HepG2 (cell line): ENCODE data around the gene ZNF467. TPM values are rescaled to one million over a fixed set of nuclear protein-coding genes. Genes with fewer than 3 reads are reported as not detected.

Experiments used
- ATAC-seq: fragments of 200-7000 bp; cut with Tn5 transposase; 3 replicates; pipeline ENCODE4 v1.9.1; 2020; ENCODE audit warnings: mild to moderate bottlenecking, moderate library complexity
- BruUV-seq: library from RNA; stranded (reverse); fragments of 400-500 nt; replicated peaks from 2 replicates; lab custom pipeline; 2021; lab: Mats Ljungman, UMichigan
- CTCF ChIA-PET: fragments of 300-600 bp; formaldehyde crosslinking; extraction: SDS; loops from one replicate; lab custom pipeline; 2021; ENCODE audit warnings: low total read pairs, inconsistent platforms, low intra/inter-chr PET ratio; lab: Yijun Ruan, JAX
- POLR2A ChIA-PET: fragments of 350-600 bp; sonication (Branson Sonifier 250); formaldehyde crosslinking; loops from one replicate; lab custom pipeline; 2020; ENCODE audit warnings: antibody characterized with exemption, inconsistent platforms; lab: Yijun Ruan, JAX
- DNase-seq: peaks from one replicate; pipeline ENCODE4 v3.0.0-alpha.2; 2015; ENCODE audit warnings: low spot score
- FAIRE-seq: peaks from 3 replicates; lab custom pipeline; 2011; peaks lifted over from hg19 to GRCh38; lab: Jason Lieb, UNC
- H2AFZ ChIP-seq: one replicate; pipeline ENCODE4 v1.6.1; 2011; ENCODE audit warnings: low read length, inconsistent platforms
- H3K27ac ChIP-seq: fragments of 300-600 bp; 3 replicates; pipeline ENCODE4 v1.8.0; 2011; ENCODE audit warnings: mixed run types, mild to moderate bottlenecking, mixed read lengths, low read length, inconsistent platforms; ENCODE audit not compliant: insufficient read depth; ENCODE audit errors: extremely low read length
- H3K27me3 ChIP-seq, 2 experiments: fragments of 200-600 bp in 1 of 2; 2 replicates in 1 of 2; 3 replicates in 1 of 2; pipeline versions ENCODE4 v1.6.0 to v1.8.0; 2011; ENCODE audit warnings: low read length in 2 of 2, mild to moderate bottlenecking in 2 of 2, moderate library complexity in 2 of 2, inconsistent platforms in 1 of 2; ENCODE audit not compliant: insufficient read depth in 2 of 2, control insufficient read depth in 1 of 2
- H3K36me3 ChIP-seq, 2 experiments: fragments of 200-600 bp in 1 of 2; replicated peaks in 1 of 2; 2 replicates in 1 of 2; 3 replicates in 1 of 2; pipeline versions ENCODE4 v1.5.1 to v1.8.0; 2011; ENCODE audit warnings: low read length in 2 of 2, inconsistent platforms in 1 of 2; ENCODE audit not compliant: insufficient read depth in 2 of 2, control insufficient read depth in 1 of 2
- H3K4me1 ChIP-seq: 2 replicates; pipeline ENCODE4 v1.5.1; 2012; ENCODE audit warnings: low read length, inconsistent platforms; ENCODE audit not compliant: insufficient read depth
- H3K4me2 ChIP-seq: 2 replicates; pipeline ENCODE4 v1.6.0; 2011; ENCODE audit warnings: low read depth, low read length, inconsistent platforms
- H3K4me3 ChIP-seq, 3 experiments: fragments of 200-600 bp in 1 of 3; sonication (generic), shearing (Covaris generic) in 1 of 3; replicated peaks in 1 of 3; 2 replicates each; pipeline ENCODE4 v1.5.1; 2011 to 2016; ENCODE audit warnings: low read length in 3 of 3, inconsistent platforms in 2 of 3, low read depth in 2 of 3, mild to moderate bottlenecking in 2 of 3, control low read depth in 1 of 3, mixed read lengths in 1 of 3; ENCODE audit not compliant: insufficient read depth in 1 of 3
- H3K79me2 ChIP-seq: one replicate; pipeline ENCODE4 v1.6.1; 2011; ENCODE audit warnings: low read length, inconsistent platforms; ENCODE audit not compliant: insufficient read depth
- H3K9ac ChIP-seq: 2 replicates; pipeline ENCODE4 v1.6.0; 2011; ENCODE audit warnings: mild to moderate bottlenecking, low read depth, low read length, inconsistent platforms; ENCODE audit not compliant: insufficient read depth
- H3K9me3 ChIP-seq: 2 replicates; pipeline ENCODE4 v1.5.1; 2012; ENCODE audit warnings: mild to moderate bottlenecking, low read length
- H4K20me1 ChIP-seq: 2 replicates; pipeline ENCODE4 v1.6.0; 2011; ENCODE audit warnings: inconsistent platforms, mild to moderate bottlenecking, low read length, moderate library complexity; ENCODE audit not compliant: insufficient read depth
- ATF7-NPFF ChIP-seq: sonication (generic); formaldehyde crosslinking; IDR thresholded peaks from 2 replicates; pipeline ENCODE4 v1.8.1; 2023; ENCODE audit warnings: mild to moderate bottlenecking, low read depth, missing genetic modification reagents, moderate library complexity
- CBX1 ChIP-seq: IDR thresholded peaks from one replicate; pipeline ENCODE4 v1.6.1; 2016; ENCODE audit warnings: antibody characterized with exemption, low read depth
- ETV6 ChIP-seq: sonication (generic); formaldehyde crosslinking; conservative IDR thresholded peaks from 2 replicates; pipeline ENCODE4 v1.4.0; 2020; ENCODE audit warnings: missing genetic modification reagents
- GATAD1 ChIP-seq: IDR thresholded peaks from 2 replicates; pipeline ENCODE4 v1.6.1; 2016; ENCODE audit warnings: missing genetic modification reagents, missing compliant biosample characterization
- PHF21A ChIP-seq: sonication (generic); formaldehyde crosslinking; IDR thresholded peaks from 2 replicates; pipeline ENCODE4 v1.5.0; 2020; ENCODE audit warnings: mild to moderate bottlenecking, missing genetic modification reagents
- TEF ChIP-seq: sonication (generic); formaldehyde crosslinking; IDR thresholded peaks from 2 replicates; pipeline ENCODE4 v1.5.0; 2020; ENCODE audit warnings: missing genetic modification reagents
- ZNF589 ChIP-seq: sonication (generic); formaldehyde crosslinking; conservative IDR thresholded peaks from 2 replicates; pipeline ENCODE4 v1.8.0; 2022; ENCODE audit warnings: mild to moderate bottlenecking, moderate library complexity, missing genetic modification reagents
- WGBS: methylation state at CpG from one replicate; pipeline ENCODE4 v1.1.6; 2017; ENCODE audit warnings: low lambda C conversion rate; 5-methylcytosine and 5-hydroxymethylcytosine counted together
- in situ Hi-C: cut with HindIII; loops from 2 replicates; pipeline ENCODE4 v1.10.0; 2017; ENCODE audit warnings: low pct_unique_long_range_greater_than_20kb; ENCODE audit not compliant: extremely low pct_ligation_motif_present
- intact Hi-C: fragments of 100-400 bp; cut with micrococcal nuclease; formaldehyde crosslinking; loops from one replicate; pipeline ENCODE4 v1.10.0; 2022; ENCODE audit not compliant: unreplicated experiment
- polyA plus RNA-seq, 8 experiments: library from polyadenylated mRNA; depleted of rRNA in 3 of 8; stranded (reverse) in 7 of 8; unstranded in 1 of 8; fragments of >200 nt; fragmentation: Illumina TruSeq in 4 of 8; extraction: Trizol in 4 of 8; gene quantifications; 2 replicates each; pipeline versions ENCODE4 v1.2.1 to v1.2.3, GENCODE V29; 2011 to 2016; ENCODE audit warnings: low read depth in 4 of 8, missing spikeins in 1 of 8, mixed read lengths in 1 of 8; ENCODE audit not compliant: insufficient read depth in 1 of 8
- total RNA-seq, 5 experiments: library from RNA; depleted of rRNA; stranded (reverse); fragments of >200 nt; fragmentation: Illumina TruSeq; extraction: Trizol; gene quantifications; 2 replicates each; pipeline ENCODE4 v1.2.3, GENCODE V29; 2016; ENCODE audit warnings: low read depth in 1 of 5

The ZNF467 gene
- total and polyA plus RNA-seq, 2 of the 13 experiments (the other 11 are each of a cell fraction or from before 2014, with no cell fraction given): 0.03 TPM; not detected in 1

- intact Hi-C loops (no loop called here), in situ Hi-C loops (no loop called here)
- ChIA-PET CTCF (no interaction called here), POLR2A (no interaction called here)
- no TSS peak for BruUV-seq
- Histone ChIP-seq H3K4me2 (no peak overlapping the region), H3K27ac (no peak overlapping the region), H3K9ac (no peak overlapping the region), H3K4me3 (no peak overlapping the region), H3K27me3 (peaks cover 3 to 4% of the 10 kb centered on the region in 2 experiments; a peak in 2 of 5 replicates), H3K36me3 (no peaks in the 10 kb centered on the region), H3K4me1 (peaks cover 32% of the 10 kb centered on the region), H4K20me1 (no peaks in the 10 kb centered on the region), H3K9me3 (no peaks in the 10 kb centered on the region), H2AFZ (no peak overlapping the region), H3K79me2 (no peaks in the 10 kb centered on the region)
- ATAC-seq (no peak), DNase-seq (no peak), FAIRE-seq (no peak)
- 65% methylated on average over 6 of the region's 8 CpGs for WGBS
- TF ChIP-seq TEF (CRISPR knock-in tag) (no peak), ETV6 (CRISPR knock-in tag) (no peak), PHF21A (CRISPR knock-in tag) (no peak), ATF7-NPFF (CRISPR knock-in tag) (no peak)
Observed at GRCh38 chr7:149817301-149817771, 43.9 kb upstream of the ZNF467 start.

- Histone ChIP-seq H3K4me1 (peaks cover 27% of the 10 kb centered on the region), H3K79me2 (no peaks in the 10 kb centered on the region), H2AFZ (no peak overlapping the region), H3K9me3 (no peaks in the 10 kb centered on the region), H3K4me3 (no peak overlapping the region), H3K27ac (no peak overlapping the region), H4K20me1 (no peaks in the 10 kb centered on the region), H3K9ac (no peak overlapping the region), H3K4me2 (no peak overlapping the region), H3K27me3 (peaks cover 3 to 4% of the 10 kb centered on the region in 2 experiments; a peak in 2 of 5 replicates), H3K36me3 (no peaks in the 10 kb centered on the region)
- DNase-seq: no peak
- TF ChIP-seq CBX1: no peak
- no peak for TF ChIP-seq ZNF589 (CRISPR knock-in tag)
- no peak for TF ChIP-seq GATAD1 (CRISPR knock-in tag)
- intact Hi-C loops: no loop called here
- ATAC-seq: no peak
- FAIRE-seq: no peak
- 94% methylated on average over 2 of the region's 4 CpGs for WGBS
- in situ Hi-C loops: no loop called here
- ChIA-PET POLR2A (no interaction called here), CTCF (no interaction called here)
- no TSS peak for BruUV-seq
Observed at GRCh38 chr7:149816794-149817193, 43.4 kb upstream of the ZNF467 start.
